Adrenal gland (tissue), 5 donors: ENCODE data around the gene CHST6.

Experiments
- POLR2A ChIP-seq, 2 donors: fragments of 450-650 bp; IDR thresholded peaks; one replicate each; pipeline ENCODE4 v1.6.1; 2017; ENCODE audit warnings: antibody characterized with exemption in 2 of 2, mild to moderate bottlenecking in 2 of 2, moderate library complexity in 1 of 2
- TF ChIP-seq, protein P1 (sequence below), 6 experiments: fragments of 450-650 bp in 4 of 6; fragments of 200-600 bp in 2 of 6; sonication (generic) in 1 of 6; IDR thresholded peaks; 1 replicate in 5 of 6; 2 replicates in 1 of 6; pipeline versions ENCODE4 v1.5.1 to v1.8.0; 2016 to 2021; ENCODE audit warnings: antibody characterized with exemption in 6 of 6, mild to moderate bottlenecking in 2 of 6, moderate library complexity in 1 of 6
- donor health status: DM: no; HTN: no; CAD: no.

DNA sequence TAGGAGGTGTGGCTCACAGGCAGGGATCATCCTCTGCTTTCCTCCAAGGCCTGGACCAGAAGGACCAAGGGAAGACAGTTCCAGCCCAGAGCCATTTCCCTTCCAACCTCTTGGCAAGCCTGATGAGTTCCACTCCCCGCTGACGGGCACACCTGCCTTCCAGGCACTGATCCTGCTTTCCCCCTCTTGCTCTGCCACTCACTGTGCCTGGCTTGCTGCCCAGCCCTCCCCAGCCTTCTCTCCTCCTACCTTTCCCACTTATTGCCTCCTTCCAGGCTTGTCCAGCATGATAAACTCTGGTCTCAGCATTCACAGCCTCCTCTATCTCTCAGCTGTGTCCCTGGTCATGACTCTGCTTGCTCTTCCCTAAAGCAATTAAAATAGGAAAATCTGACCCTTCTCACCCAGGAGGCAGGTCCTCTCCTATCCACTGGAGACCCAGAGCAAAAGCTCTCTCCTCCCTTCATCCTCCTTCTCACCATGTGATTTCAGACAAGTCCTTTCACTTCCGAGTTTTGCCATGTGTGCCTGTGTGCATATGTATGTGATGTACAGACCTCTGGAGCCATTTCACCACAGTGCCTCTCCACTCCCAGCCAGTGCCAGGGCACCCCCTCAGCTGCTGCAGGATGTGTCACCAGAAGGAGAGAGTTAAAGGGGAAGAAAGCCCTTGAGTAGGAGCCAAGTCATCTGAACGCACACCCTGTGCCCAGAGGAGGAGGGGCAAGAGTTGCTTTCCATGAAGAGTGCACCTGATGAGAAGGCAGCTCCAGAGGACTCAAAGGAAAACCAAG lies 17.4 kb downstream of the CHST6 start:
- no peak for TF ChIP-seq POLR2A (IDR thresholded peaks at IDR 0.05)
- TF ChIP-seq, protein P1, sequence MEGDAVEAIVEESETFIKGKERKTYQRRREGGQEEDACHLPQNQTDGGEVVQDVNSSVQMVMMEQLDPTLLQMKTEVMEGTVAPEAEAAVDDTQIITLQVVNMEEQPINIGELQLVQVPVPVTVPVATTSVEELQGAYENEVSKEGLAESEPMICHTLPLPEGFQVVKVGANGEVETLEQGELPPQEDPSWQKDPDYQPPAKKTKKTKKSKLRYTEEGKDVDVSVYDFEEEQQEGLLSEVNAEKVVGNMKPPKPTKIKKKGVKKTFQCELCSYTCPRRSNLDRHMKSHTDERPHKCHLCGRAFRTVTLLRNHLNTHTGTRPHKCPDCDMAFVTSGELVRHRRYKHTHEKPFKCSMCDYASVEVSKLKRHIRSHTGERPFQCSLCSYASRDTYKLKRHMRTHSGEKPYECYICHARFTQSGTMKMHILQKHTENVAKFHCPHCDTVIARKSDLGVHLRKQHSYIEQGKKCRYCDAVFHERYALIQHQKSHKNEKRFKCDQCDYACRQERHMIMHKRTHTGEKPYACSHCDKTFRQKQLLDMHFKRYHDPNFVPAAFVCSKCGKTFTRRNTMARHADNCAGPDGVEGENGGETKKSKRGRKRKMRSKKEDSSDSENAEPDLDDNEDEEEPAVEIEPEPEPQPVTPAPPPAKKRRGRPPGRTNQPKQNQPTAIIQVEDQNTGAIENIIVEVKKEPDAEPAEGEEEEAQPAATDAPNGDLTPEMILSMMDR (IDR thresholded peaks at IDR 0.05): no peak
